CD4-positive, alpha-beta T cell treated with Interleukin-17A for 1 hour (primary cell): Measurements from ENCODE around the gene RNF214.
"Not testable (repeated sequence)": the region's sequence is repeated elsewhere in the genome, so short reads cannot be mapped to it uniquely, and the experiment has no call there.

Experiments used
- DNase-seq: peaks from one replicate; pipeline ENCODE4 v3.0.0-alpha.2; 2020

Gene RNF214

DNA sequence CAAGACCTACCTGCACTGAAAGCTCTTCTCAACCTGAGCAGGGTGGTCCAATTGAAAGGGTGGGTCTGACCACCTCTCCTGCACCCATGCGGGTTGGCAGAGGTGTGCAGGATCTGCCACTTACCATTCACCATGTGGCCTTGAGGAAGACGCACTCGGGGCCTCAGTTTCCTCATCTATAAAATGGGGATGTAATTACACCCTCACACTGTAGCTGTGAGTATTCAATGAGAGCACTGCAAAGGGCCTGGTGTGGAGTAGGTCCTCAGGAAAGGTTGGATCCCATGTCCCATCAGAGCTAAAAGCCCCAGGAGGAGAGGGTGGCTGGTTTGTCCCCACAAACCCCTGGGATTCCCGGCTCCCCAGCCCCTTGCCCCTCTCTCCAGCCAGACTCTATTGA, 33.9 kb upstream of the RNF214 start:
- DNase-seq: no peak

DNA sequence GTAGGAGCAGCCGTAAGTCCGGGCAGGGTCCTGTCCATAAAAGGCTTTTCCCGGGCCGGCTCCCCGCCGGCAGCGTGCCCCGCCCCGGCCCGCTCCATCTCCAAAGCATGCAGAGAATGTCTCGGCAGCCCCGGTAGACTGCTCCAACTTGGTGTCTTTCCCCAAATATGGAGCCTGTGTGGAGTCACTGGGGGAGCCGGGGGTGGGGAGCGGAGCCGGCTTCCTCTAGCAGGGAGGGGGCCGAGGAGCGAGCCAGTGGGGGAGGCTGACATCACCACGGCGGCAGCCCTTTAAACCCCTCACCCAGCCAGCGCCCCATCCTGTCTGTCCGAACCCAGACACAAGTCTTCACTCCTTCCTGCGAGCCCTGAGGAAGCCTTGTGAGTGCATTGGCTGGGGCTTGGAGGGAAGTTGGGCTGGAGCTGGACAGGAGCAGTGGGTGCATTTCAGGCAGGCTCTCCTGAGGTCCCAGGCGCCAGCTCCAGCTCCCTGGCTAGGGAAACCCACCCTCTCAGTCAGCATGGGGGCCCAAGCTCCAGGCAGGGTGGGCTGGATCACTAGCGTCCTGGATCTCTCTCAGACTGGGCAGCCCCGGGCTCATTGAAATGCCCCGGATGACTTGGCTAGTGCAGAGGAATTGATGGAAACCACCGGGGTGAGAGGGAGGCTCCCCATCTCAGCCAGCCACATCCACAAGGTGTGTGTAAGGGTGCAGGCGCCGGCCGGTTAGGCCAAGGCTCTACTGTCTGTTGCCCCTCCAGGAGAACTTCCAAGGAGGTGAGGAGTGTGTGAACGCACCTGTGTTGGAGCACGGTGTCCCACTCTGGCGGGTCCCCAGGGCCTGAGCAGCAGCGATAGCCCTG, 33.2 kb upstream of the RNF214 start, which contains the start of gene TAGLN:
TAGLN (plus strand) TSS at position 318 of the 863 bp plus-strand sequence. CDS start 3,644 bp downstream, outside the sequence.
- no peak for DNase-seq

DNA sequence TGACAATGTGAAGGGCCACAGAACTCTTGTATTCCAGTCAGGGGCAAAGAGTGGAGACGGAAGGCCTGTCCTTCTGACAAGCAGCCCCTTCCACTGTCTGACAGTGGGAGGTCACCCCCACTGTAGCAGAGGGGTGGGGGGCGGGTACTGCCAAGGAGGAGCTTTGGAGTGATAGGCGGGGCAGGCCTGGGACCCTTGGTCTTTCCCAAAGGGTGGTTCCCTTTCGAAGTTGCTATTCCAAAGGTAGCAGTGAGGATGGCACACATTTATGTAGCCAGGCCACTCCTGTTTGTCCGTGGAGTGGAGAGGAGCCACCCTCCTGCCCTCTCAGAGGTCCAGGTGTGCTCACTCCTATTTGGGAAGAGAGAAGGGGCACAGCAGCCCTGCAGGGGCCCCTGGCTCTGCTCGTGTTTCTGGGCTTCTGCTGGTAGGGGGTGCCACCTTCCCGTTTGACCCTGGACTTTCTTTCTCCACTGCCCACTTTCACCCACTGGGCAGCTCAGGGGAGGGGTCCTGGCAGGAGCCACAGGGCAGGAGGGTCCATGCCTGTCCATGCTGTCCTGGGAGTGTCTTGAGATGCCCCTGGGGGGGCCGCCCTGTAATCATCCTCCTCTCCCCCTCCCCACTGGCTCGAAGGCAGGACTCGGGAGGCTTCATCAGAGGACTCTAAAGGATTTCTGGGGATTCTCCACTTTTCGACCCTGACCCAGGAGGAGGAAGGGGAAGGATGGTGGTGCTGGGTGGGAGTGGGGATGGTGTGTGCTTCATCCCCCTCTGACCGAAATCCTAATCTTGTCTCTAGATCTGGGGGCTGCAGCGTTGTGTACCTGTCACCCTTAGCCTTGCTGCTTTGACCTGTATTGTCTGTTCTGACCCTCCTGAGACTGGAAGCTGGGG, 32.3 kb upstream of the RNF214 start:
- DNase-seq: no peak

DNA sequence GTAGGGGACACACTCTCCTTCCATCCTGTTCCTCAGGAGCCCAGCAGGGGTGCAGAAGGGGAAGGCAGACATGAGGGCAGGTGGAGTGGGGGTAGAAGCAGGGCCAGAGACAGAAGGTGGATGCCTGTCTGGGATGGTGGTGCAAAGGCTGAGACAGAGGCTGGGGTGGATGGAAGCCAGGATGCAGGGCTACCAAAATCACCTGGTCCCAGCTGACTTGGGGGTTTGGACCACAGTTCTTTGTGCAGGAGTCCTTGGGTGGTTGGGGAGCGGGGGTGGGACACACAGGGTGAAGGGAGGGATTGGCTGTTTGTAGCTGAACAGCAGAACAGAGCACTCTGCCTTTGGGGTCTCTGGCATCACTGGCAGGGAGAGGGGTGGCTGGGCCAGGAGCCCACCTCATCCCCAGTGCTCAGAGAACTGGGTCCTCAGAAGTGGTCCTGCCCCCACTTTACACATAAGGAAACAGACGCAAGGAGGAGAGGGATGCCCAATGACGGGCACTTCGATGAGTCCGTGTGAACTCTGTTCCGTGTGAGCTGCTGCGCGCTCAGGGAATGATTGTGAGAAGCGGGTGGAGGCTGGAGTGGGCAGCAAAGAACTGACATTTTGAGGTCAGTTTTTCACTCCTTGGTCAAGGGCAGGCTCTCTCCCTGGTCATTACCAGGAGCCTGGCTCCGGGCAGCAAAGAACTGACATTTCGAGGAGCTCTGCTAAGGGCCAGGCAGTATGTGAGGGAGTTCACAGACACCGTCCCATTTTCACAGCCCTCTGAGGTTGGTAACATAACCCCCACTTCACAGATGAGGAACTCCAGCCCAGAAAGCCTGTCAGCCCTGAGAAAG, 31.4 kb upstream of the RNF214 start:
- DNase-seq: no peak

DNA sequence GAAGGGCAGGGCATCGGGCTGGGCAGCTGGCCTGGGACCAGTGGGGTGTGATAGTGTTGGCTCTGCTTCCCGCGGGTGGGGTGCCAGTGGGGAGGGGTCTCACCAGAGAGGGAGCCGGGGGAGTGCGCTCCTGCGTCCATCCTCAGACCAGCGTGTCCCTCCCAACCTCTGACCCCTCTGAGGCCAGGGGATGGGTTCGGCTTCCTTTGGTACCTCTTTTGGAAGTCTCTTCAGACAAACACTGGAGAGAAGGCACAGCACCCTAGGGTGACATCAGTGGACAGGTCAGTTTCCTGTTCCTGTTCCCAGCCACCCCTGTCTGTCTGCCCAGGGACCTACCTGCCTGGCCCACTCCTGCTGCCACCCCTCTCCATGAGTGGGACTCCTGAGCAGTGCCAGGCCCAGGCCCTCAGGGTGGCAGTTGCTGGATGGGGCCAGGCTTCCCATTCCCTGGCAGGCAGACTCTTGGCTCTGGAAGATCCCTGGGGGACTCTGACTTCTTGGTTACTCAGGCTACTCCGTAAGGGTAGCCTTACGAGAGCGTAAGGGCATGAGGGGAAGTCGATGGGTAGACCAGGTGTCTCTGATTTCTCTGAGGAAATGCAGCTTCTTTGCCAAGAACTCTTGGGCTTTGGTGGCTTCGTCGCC, 30.7 kb upstream of the RNF214 start:
- no peak for DNase-seq

DNA sequence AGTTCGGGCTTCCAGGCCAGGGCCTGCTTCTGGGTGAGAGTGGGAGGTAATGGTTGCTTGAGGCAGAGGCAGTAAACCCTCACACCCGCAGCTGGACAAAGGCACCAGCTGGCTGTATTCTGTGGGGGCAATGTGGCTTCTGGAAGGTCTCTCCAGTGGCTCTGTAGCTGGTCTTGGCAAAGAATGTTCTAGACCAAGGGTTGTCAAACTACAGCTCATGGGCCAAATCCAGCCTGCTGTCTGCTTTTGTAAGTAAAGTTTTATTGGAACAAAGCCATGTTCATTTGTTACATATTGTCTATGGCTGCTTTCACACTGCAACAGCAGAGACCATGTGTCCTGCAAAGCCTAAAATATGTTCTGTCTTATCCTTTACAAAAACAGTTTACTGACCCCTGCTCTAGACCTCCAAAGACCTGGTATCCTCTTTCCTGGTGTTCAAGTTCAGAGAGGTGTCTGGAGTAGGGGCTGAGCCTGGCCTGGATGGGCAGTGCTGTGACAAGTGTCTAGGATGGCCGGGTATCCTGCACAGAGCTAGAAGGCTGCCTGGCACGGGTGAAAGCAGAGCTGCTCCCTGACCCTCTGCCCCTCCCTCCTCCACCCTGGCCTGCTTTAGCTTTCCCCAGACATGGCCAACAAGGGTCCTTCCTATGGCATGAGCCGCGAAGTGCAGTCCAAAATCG, 29.9 kb upstream of the RNF214 start:
- DNase-seq: no peak

DNA sequence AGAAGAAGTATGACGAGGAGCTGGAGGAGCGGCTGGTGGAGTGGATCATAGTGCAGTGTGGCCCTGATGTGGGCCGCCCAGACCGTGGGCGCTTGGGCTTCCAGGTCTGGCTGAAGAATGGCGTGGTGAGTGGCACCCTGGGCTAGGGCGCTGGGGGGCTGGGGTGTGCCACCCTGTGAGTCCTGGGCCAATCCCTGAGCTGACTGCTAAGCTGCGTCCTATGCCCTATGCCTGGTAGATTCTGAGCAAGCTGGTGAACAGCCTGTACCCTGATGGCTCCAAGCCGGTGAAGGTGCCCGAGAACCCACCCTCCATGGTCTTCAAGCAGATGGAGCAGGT, 29.4 kb upstream of the RNF214 start:
- no peak for DNase-seq

DNA sequence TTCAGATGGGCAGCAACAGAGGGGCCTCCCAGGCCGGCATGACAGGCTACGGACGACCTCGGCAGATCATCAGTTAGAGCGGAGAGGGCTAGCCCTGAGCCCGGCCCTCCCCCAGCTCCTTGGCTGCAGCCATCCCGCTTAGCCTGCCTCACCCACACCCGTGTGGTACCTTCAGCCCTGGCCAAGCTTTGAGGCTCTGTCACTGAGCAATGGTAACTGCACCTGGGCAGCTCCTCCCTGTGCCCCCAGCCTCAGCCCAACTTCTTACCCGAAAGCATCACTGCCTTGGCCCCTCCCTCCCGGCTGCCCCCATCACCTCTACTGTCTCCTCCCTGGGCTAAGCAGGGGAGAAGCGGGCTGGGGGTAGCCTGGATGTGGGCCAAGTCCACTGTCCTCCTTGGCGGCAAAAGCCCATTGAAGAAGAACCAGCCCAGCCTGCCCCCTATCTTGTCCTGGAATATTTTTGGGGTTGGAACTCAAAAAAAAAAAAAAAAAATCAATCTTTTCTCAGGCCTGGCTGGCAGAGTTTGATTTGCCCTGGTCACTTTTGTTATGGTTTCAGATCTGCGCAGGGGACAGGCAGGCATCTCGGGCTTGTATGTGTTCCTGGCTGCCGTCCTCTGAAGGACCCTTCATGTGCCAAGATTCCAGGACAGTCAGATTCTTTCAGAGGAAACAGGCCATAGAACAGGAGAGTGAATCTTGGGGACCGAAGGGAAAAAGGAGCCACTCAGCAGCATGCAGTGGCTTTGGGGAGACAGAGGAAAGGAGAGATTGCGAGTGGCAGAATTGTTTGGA, 28.0 kb upstream of the RNF214 start:
- no peak for DNase-seq

DNA sequence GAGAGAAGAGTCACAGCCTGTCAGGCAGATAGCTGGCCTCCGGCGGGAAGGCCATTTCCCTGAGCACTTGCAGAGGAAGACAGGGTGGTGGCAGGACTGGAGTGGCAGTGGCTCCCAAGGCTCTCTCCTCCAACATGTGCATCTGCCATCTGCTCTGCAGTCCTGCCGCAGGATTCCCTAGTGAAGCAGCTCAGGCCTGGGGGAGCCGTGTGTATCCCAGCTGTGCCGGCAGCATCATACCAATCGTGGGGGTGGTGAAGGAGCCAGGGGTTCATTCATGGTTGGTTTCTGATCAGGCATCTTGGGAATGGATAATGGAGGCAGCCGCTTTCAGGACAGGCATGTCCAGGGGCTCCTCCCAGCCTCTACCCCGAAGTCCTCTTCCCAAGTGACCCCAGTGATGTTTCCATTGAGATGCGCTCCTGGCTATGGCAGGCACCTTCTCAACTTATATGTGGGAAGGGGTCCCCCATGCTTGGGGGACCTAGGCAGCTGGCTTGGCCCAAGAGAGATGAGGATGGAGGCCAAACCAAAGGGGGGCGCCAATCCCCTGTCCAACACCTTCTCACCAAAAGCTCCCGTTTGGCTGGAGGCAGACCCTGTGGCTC, 27.2 kb upstream of the RNF214 start:
- no peak for DNase-seq

DNA sequence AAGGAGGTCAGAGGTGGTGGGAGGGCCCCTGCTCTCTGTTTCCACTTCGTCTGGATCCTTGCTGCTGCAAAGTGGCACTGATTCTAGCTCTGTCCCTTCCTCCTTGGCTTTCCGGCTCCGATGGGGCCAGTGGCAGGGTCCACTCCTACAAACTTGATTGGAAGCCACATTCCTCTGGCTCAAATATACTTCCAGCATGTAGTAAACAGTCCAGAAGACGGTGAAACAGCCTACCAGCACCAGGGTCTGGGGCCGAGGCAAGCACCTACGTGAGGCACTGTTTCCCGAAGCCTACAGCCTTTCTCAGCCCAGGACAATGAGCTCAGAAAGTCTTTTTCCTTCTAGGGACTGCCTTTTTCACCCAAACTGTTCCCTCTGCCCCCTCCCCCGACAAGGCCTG, 26.4 kb upstream of the RNF214 start:
- not testable (repeated sequence) for DNase-seq

DNA sequence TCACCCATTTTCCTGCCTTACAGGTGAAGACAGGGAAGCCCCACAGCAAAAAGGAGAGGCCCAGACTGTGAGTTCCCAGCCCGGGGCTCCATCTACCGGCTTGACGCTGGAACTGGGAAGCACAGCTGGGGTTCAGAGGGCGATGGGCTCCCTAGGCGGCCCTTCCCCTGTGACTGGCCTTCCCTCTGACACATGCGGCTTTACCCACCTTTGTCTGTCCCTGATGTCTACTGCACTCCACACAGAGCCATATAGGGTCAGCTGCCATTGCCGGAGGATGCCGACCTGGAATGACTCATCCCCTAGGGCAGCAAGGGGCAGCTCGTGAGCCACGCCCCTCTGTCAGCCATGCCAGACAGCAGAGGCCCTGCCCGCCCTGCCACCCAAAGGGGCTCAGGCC, 25.6 kb upstream of the RNF214 start:
- not testable (repeated sequence) for DNase-seq

DNA sequence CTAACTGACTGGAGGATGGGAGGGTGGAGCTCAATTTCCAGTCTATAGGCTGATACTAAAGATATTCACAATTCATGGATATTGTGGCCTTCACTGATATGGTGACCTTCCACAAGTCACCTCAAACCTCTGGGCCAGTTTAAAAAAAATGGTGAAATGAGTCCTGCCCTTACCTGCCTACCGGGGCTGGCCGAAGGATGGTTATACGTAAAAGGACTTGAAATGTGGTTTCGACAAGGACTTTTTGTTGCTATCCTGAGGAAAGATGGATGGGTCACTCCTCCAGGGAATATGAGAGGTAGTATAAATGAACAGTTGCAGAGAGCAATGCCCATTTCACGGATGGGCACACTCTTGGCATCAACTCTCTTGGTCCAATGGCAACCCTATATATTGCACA, 25.0 kb upstream of the RNF214 start:
- not testable (repeated sequence) for DNase-seq

DNA sequence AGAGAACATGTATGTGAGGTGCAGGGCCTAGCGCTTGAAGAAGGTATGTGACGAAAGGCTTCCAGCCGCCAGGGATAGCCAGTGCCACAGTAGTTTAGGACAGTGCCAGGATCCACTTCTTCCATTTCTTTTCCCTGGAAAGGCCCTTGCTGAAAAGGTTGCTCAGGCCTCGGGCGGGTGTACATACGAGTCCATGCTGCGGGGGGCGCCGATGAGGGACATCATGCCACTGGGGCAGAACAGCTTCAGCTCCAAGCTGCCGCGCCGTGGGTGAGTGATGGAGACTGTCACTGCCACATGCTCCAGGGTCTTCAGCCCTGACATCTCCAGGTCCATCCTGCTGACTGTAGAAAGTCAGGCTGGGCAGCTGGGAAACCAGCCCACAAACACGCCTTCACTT, 23.8 kb upstream of the RNF214 start:
- DNase-seq: not testable (repeated sequence)

DNA sequence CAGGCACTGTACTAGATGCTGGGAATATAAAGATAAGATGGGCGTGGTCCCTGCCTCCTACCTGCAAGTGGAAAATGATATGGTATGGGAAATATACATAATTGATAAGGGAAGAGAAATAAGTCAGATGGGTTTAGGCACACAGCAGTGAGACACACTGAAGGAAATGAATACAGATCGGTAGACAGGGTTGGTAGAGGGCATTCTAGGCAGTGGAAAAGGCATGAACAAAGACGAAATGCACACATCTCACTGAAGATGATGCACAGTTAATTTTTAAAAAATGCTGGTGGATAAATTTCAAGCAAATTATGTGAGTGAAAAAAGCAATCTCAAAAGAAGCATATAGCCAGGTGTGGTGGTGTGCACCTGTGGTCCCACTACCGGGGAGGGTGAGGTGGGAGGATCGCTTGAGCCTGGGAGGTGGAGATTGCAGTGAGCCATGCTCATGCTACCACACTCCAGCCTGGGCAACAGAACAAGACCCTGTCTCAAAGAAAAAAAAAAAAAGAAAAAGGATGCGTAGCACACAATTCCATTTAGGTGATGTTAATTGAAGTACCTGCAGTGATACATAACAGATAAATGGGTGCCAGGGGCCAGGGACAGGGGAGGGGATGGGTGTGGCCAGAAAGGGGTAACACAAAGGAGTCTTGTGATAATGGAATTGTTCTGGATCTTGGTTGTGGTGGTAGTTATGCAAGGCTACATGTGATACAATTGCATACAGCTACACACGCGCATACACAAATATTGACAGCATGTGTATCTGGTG, 22.9 kb upstream of the RNF214 start:
- not testable (repeated sequence) for DNase-seq

DNA sequence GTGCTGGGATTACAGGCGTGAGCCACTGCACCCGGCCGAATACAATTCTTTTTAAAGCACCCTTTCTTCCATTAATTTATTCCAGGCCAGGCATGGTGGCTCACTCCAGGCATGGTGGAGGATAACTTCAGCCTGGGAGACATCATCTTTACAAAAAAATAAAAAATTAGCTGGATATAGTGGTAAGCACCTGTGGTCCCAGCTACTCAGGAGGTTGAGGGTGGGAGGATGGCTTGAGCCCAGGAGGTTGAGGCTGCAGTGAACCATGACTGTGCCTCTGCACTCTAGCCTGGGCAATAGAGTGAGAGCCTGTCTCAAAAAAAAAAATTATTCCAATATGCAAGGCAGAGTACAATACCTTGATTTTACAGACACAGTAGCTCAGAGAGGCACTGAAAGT, 21.9 kb upstream of the RNF214 start:
- DNase-seq: no peak

DNA sequence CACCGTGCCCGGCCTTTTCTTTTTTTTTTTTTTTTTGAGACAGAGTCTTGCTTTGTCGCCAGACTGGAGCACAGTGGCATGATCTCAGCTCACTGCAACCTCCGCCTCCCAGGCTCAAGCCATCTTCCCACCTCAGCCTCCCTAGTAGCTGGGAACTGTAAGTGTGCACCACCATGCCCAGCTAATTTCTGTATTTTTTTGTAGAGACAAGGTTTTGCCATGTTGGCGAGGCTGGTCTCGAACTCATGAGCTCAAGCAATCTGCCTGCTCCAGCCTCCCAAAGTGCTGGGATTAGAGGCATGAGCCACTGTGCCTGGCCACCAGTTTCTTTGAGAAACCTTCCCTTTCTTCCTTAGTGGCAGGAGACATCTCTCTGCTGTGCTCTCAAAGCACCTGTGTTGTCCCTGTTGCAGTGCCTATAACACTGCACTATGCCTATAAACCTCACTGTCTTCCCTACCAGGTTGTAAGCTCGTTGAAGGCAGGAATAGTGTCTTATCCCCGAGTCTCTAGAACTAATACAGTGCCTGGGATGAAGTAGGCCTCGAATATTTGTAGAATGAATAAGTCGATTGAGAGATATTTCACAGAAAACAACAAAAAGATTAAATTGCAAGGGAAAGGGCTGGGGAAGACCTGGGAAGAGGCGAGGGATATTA, 19.6 kb upstream of the RNF214 start:
- no peak for DNase-seq

DNA sequence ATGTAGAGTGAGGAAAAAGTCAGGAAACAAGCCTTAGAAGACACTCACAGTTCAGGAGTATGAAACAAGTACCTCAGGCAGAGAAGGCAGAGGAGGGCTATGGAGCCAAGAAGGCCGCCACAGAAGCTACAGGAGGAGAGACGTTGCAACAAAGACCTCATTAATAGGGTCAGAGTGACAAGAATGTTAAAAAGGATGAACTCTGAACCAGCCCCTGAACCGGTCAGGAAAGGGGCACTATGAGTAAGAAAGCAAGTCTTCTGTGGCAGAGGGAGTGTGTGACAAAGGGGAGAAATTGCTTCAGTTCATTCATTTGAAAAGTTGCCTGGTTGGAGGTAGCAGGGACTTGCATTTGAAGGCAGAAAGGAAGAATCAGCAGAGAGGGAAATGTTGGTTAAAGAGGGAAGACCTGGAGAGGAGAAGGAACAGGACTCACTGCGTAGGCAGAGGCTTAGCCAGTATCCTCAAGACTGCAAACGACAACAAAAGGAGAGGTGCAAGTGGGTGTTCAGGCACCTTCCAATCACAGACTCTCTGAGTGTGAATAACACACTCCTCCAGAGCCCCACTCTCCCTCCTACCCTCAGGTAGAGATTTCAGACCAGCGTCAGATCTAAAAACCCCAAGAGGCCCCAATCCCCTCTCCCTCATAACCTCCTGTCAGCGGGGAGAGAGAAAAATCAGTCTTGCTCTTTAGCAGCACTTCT, 17.9 kb upstream of the RNF214 start:
- no peak for DNase-seq
